Measurements from ENCODE around the gene LIM2.

DNA sequence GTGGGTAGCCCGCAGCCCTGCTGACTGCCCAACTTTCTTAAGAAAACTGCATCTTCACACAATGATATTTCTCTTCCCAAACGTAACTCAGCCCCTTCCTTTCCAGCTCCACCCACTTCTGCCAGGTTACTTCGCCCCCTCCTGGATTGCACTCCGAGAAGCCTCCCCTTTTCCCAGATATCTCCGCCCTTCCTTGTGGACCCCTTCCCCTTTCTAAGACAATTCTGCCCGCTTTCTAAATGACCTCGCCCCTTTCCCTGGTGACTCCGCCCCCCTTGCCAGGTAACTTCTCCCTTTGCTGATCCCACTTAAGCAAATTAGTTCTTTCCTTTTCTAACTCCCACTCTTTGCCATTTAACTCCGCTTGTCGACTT is 48.5 kb downstream of the LIM2 start:
- TF ChIP-seq TAF1 (IDR thresholded peaks at IDR 0.05; ENCODE audit: low read depth, low read length) = no peak
- no peak for TF ChIP-seq POLR2AphosphoS5 (IDR thresholded peaks at IDR 0.05; ENCODE audit: low read depth, low read length)
- no peak for TF ChIP-seq SPI1 (IDR thresholded peaks at IDR 0.05; ENCODE audit: low read depth, low read length)
- no peak for TF ChIP-seq POLR2A (IDR thresholded peaks at IDR 0.05; ENCODE audit: low read depth, low read length)

Data from GM12891 (cell line).